IMR-90 (cell line): ENCODE results near the gene PPIP5K2. TPM values are rescaled to one million over a fixed set of nuclear protein-coding genes. Genes with fewer than 3 reads are reported as not detected.

ENCODE experiments used
- ATAC-seq: fragments of 200-7000 bp; cut with Tn5 transposase; 2 replicates; pipeline ENCODE4 v1.9.1; 2020; ENCODE audit warnings: low read depth, mild to moderate bottlenecking, moderate library complexity
- BruUV-seq: library from RNA; stranded (reverse); fragments of 400-500 nt; replicated peaks from 2 replicates; lab custom pipeline; 2021; lab: Mats Ljungman, UMichigan
- CTCF ChIA-PET: fragments of 300-600 bp; formaldehyde crosslinking; extraction: SDS; loops from one replicate; lab custom pipeline; 2021; ENCODE audit warnings: antibody characterized with exemption; lab: Yijun Ruan, JAX
- POLR2A ChIA-PET: fragments of 300-600 bp; sonication (Branson Sonifier 250); formaldehyde crosslinking; loops from one replicate; lab custom pipeline; 2022; ENCODE audit warnings: antibody characterized with exemption; ENCODE audit not compliant: unreplicated experiment; lab: Charles Lee
- DNase-seq: peaks from one replicate; pipeline ENCODE4 v3.0.0; 2013
- H2AFZ ChIP-seq: replicated peaks from 2 replicates; pipeline ENCODE3; 2013; ENCODE audit warnings: low read length, mild to moderate bottlenecking; ENCODE audit not compliant: poor library complexity
- H2AK5ac ChIP-seq: 2 replicates; pipeline ENCODE4 v1.6.1; 2013; ENCODE audit warnings: low read depth, low read length, inconsistent platforms
- H2AK9ac ChIP-seq: replicated peaks from 2 replicates; pipeline ENCODE3; 2013; ENCODE audit warnings: mild to moderate bottlenecking, low read depth, low read length, moderate library complexity; ENCODE audit not compliant: poor library complexity
- H2BK120ac ChIP-seq: 2 replicates; pipeline ENCODE4 v1.6.1; 2013; ENCODE audit warnings: low read depth, low read length, inconsistent platforms
- H2BK15ac ChIP-seq: 3 replicates; pipeline ENCODE4 v1.6.1; 2013; ENCODE audit warnings: low read depth, low read length, inconsistent platforms
- H2BK20ac ChIP-seq: 2 replicates; pipeline ENCODE4 v1.6.1; 2013; ENCODE audit warnings: low read depth, mild to moderate bottlenecking, inconsistent platforms, low read length, moderate library complexity
- H2BK5ac ChIP-seq: 2 replicates; pipeline ENCODE4 v1.6.1; 2013; ENCODE audit warnings: mild to moderate bottlenecking, low read depth, low read length, inconsistent platforms; ENCODE audit not compliant: poor library complexity, severe bottlenecking
- H3K14ac ChIP-seq: replicated peaks from 2 replicates; pipeline ENCODE4 v1.6.1; 2013; ENCODE audit warnings: low read depth, low read length, inconsistent platforms
- H3K18ac ChIP-seq: 2 replicates; pipeline ENCODE4 v1.6.1; 2013; ENCODE audit warnings: low read depth, low read length, control low read depth
- H3K23ac ChIP-seq: 2 replicates; pipeline ENCODE4 v1.6.1; 2013; ENCODE audit warnings: low read depth, low read length, inconsistent platforms
- H3K27ac ChIP-seq: 2 replicates; pipeline ENCODE4 v1.5.1; 2013; ENCODE audit warnings: mild to moderate bottlenecking, control low read depth, low read length; ENCODE audit not compliant: insufficient read depth
- H3K27me3 ChIP-seq: 2 replicates; pipeline ENCODE4 v1.6.1; 2013; ENCODE audit warnings: low read length; ENCODE audit not compliant: control insufficient read depth, insufficient read depth
- H3K36me3 ChIP-seq: 2 replicates; pipeline ENCODE4 v1.6.1; 2013; ENCODE audit warnings: low read length, mixed read lengths; ENCODE audit not compliant: control insufficient read depth, insufficient read depth
- H3K4ac ChIP-seq: 2 replicates; pipeline ENCODE4 v1.6.1; 2013; ENCODE audit warnings: low read depth, low read length, inconsistent platforms
- H3K4me1 ChIP-seq: 2 replicates; pipeline ENCODE4 v1.6.1; 2013; ENCODE audit warnings: low read length, mixed read lengths; ENCODE audit not compliant: control insufficient read depth, insufficient read depth
- H3K4me2 ChIP-seq: 2 replicates; pipeline ENCODE4 v1.6.1; 2013; ENCODE audit warnings: low read depth, mild to moderate bottlenecking, control low read depth, low read length, moderate library complexity
- H3K4me3 ChIP-seq: 2 replicates; pipeline ENCODE4 v1.5.1; 2013; ENCODE audit warnings: low read depth, mild to moderate bottlenecking, control low read depth, low read length, moderate library complexity; ENCODE audit not compliant: insufficient read depth
- H3K56ac ChIP-seq: 2 replicates; pipeline ENCODE4 v1.6.1; 2013; ENCODE audit warnings: low read length, inconsistent platforms; ENCODE audit not compliant: insufficient read depth; ENCODE audit errors: extremely low read depth
- H3K79me1 ChIP-seq, 2 experiments: 2 replicates each; pipeline ENCODE4 v1.6.1; 2013; ENCODE audit warnings: low read length in 2 of 2, inconsistent platforms in 1 of 2, low read depth in 1 of 2
- H3K9ac ChIP-seq: 2 replicates; pipeline ENCODE4 v1.6.1; 2013; ENCODE audit warnings: low read depth, low read length, control low read depth
- H3K9me1 ChIP-seq: 2 replicates; pipeline ENCODE4 v1.6.1; 2013; ENCODE audit warnings: low read length, inconsistent platforms; ENCODE audit not compliant: insufficient read depth
- H3K9me3 ChIP-seq: 2 replicates; pipeline ENCODE4 v1.6.1; 2013; ENCODE audit warnings: low read length; ENCODE audit not compliant: control insufficient read depth, insufficient read depth
- H4K20me1 ChIP-seq: 2 replicates; pipeline ENCODE4 v1.6.1; 2013; ENCODE audit warnings: low read length, inconsistent platforms; ENCODE audit not compliant: insufficient read depth
- H4K5ac ChIP-seq: 2 replicates; pipeline ENCODE4 v1.6.1; 2013; ENCODE audit warnings: mild to moderate bottlenecking, low read depth, low read length, control low read depth
- H4K8ac ChIP-seq, 2 experiments: 2 replicates each; pipeline ENCODE4 v1.6.1; 2013; ENCODE audit warnings: low read depth in 2 of 2, low read length in 2 of 2, control low read depth in 1 of 2, inconsistent platforms in 1 of 2
- H4K91ac ChIP-seq: 2 replicates; pipeline ENCODE4 v1.6.1; 2013; ENCODE audit warnings: low read depth, low read length, inconsistent platforms; ENCODE audit not compliant: insufficient read depth
- BHLHE40 ChIP-seq: fragments of 150-350 bp; IDR thresholded peaks from 2 replicates; pipeline ENCODE4 v1.6.1; 2016; ENCODE audit warnings: mild to moderate bottlenecking, low read depth, low read length
- CEBPB ChIP-seq: IDR thresholded peaks from 2 replicates; pipeline ENCODE4 v1.6.1; 2012; ENCODE audit warnings: low read depth, low read length, improper control_type of control experiment
- CHD1 ChIP-seq: IDR thresholded peaks from 2 replicates; pipeline ENCODE4 v1.6.1; 2012; ENCODE audit warnings: low read depth, low read length, improper control_type of control experiment
- CTCF ChIP-seq: conservative IDR thresholded peaks from 2 replicates; pipeline ENCODE4 v1.5.1; 2012; ENCODE audit warnings: mild to moderate bottlenecking, low read depth, low read length, improper control_type of control experiment
- ELK1 ChIP-seq: fragments of 150-350 bp; IDR thresholded peaks from 2 replicates; pipeline ENCODE4 v1.6.1; 2016; ENCODE audit warnings: low read depth, mild to moderate bottlenecking, low read length, moderate library complexity, borderline replicate concordance
- MAFK ChIP-seq: IDR thresholded peaks from 2 replicates; pipeline ENCODE4 v1.6.1; 2012; ENCODE audit warnings: low read depth, low read length, improper control_type of control experiment
- MAZ ChIP-seq: IDR thresholded peaks from 2 replicates; pipeline ENCODE4 v1.6.1; 2012; ENCODE audit warnings: low read depth, mild to moderate bottlenecking, low read length, improper control_type of control experiment, moderate library complexity, borderline replicate concordance
- NFE2L2 ChIP-seq: fragments of 150-350 bp; IDR thresholded peaks from 2 replicates; pipeline ENCODE4 v1.6.1; 2016; ENCODE audit warnings: low read depth, mild to moderate bottlenecking, low read length
- RAD21 ChIP-seq: IDR thresholded peaks from 2 replicates; pipeline ENCODE4 v1.6.1; 2012; ENCODE audit warnings: low read length, improper control_type of control experiment
- RCOR1 ChIP-seq: IDR thresholded peaks from 2 replicates; pipeline ENCODE4 v1.6.1; 2012; ENCODE audit warnings: mild to moderate bottlenecking, low read length, improper control_type of control experiment; ENCODE audit not compliant: insufficient replicate concordance
- SMC3 ChIP-seq: fragments of 150-350 bp; IDR thresholded peaks from 2 replicates; pipeline ENCODE4 v1.6.1; 2016; ENCODE audit warnings: low read depth, mild to moderate bottlenecking, antibody characterized with exemption, low read length, moderate library complexity
- WGBS, 2 experiments: methylation state at CpG; one replicate each; pipeline versions ENCODE4 v1.1.5 to v1.1.7; 2013; ENCODE audit warnings: missing lambda C conversion rate in 2 of 2; ENCODE audit not compliant: insufficient read length in 1 of 2; ENCODE audit errors: extremely low coverage in 2 of 2; 5-methylcytosine and 5-hydroxymethylcytosine counted together
- dilution Hi-C: fragments of 300-500 bp; cut with HindIII; formaldehyde crosslinking; loops from one replicate; pipeline ENCODE4 v1.14.3; 2018; ENCODE audit warnings: low sequenced_read_pairs; ENCODE audit not compliant: unreplicated experiment
- in situ Hi-C: fragments of 300-500 bp; cut with MboI; formaldehyde crosslinking; loops from 3 replicates; pipeline ENCODE4 v1.14.3; 2019; ENCODE audit warnings: low sequenced_read_pairs, inconsistent platforms, mixed read lengths
- intact Hi-C: fragments of 100-400 bp; cut with micrococcal nuclease; formaldehyde crosslinking; loops from 2 replicates; pipeline ENCODE4 v1.10.0; 2022
- polyA plus RNA-seq, 3 experiments: library from polyadenylated mRNA; depleted of rRNA; stranded (reverse); fragments of >200 nt; gene quantifications; 2 replicates each; pipeline ENCODE4 v1.2.3, GENCODE V29; 2012; ENCODE audit warnings: low replicate concordance in 1 of 3
- total RNA-seq: library from RNA; depleted of rRNA; stranded (reverse); fragments of >200 nt; gene quantifications from 2 replicates; pipeline ENCODE4 v1.2.3, GENCODE V29; 2012
- TF ChIP-seq, protein P1 (sequence below): fragments of 150-350 bp; IDR thresholded peaks from 2 replicates; pipeline ENCODE4 v1.6.1; 2017; ENCODE audit warnings: mild to moderate bottlenecking, antibody characterized with exemption, low read length, low read depth

The PPIP5K2 gene
- total and polyA plus RNA-seq, 2 of the 4 experiments (the other 2 are of a cell fraction), result 32.4 to 67.6 TPM

- BruUV-seq, result no TSS peak
- Histone ChIP-seq H3K9ac (no peak overlapping the region), H3K9me1 (no peaks in the 10 kb centered on the region), H2BK20ac (no peak overlapping the region), H2BK120ac (no peak overlapping the region), H2BK5ac (no peak overlapping the region), H3K4me1 (no peaks in the 10 kb centered on the region), H3K23ac (no peak overlapping the region), H3K4me2 (no peak overlapping the region), H4K8ac (no peak overlapping the region), H3K14ac (no peak overlapping the region), H3K79me1 (no peaks in the 10 kb centered on the region), H3K56ac (no peak overlapping the region), H4K91ac (no peak overlapping the region), H3K27me3 (no peaks in the 10 kb centered on the region), H3K36me3 (peaks cover 3% of the 10 kb centered on the region; the same call in 1 of the 2 replicates), H3K27ac (no peak overlapping the region), H3K4ac (no peak overlapping the region), H2AFZ (no peak overlapping the region), H2AK5ac (no peak overlapping the region), H4K5ac (no peak overlapping the region), H3K9me3 (no peaks in the 10 kb centered on the region), H2AK9ac (no peak overlapping the region), H3K18ac (no peak overlapping the region), H3K4me3 (no peak overlapping the region), H2BK15ac (no peak overlapping the region), H4K20me1 (no peaks in the 10 kb centered on the region)
- DNase-seq, result no peak
- in situ Hi-C loops, result no loop called here
- ChIA-PET CTCF (no interaction called here), POLR2A (no interaction called here)
- ATAC-seq, result no peak
- intact Hi-C loops, result no loop called here
- dilution Hi-C loops, result no loop called here
- no peak for TF ChIP-seq ELK1
- TF ChIP-seq MAFK, result no peak
- TF ChIP-seq RAD21, result no peak
- no peak for TF ChIP-seq NFE2L2
- no peak for TF ChIP-seq SMC3
- TF ChIP-seq CHD1, result no peak
- no peak for TF ChIP-seq RCOR1
- TF ChIP-seq CTCF, result no peak
- no peak for TF ChIP-seq MAZ
- TF ChIP-seq BHLHE40, result no peak
- TF ChIP-seq, protein P1, sequence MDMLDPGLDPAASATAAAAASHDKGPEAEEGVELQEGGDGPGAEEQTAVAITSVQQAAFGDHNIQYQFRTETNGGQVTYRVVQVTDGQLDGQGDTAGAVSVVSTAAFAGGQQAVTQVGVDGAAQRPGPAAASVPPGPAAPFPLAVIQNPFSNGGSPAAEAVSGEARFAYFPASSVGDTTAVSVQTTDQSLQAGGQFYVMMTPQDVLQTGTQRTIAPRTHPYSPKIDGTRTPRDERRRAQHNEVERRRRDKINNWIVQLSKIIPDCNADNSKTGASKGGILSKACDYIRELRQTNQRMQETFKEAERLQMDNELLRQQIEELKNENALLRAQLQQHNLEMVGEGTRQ, result no peak
- no peak for TF ChIP-seq CEBPB
- no CpG with 5 or more reads among the region's 1 CpG for WGBS, 2 experiments
Observed at GRCh38 chr5:103102234-103102633, 17.9 kb upstream of the PPIP5K2 start.
